ENCODE measurements around the gene MAN2B2. TPM values are rescaled to one million over a fixed set of nuclear protein-coding genes. Genes with fewer than 3 reads are reported as not detected.

Gene MAN2B2
- total and polyA plus RNA-seq, 9 donors, result 19.1 to 49.2 (median 40.0) TPM

- TF ChIP-seq POLR2A (IDR thresholded peaks at IDR 0.05) (no peak), EP300 (IDR thresholded peaks at IDR 0.05) (no peak), CTCF (IDR thresholded peaks at IDR 0.05) (no peak)
- Histone ChIP-seq H3K4me3 (no peak overlapping the region), H3K36me3 (no peaks in the 10 kb centered on the region), H3K4me1 (ENCODE audit: insufficient read depth) (no peaks in the 10 kb centered on the region), H3K27ac (no peak overlapping the region), H3K27me3 (no peaks in the 10 kb centered on the region), H3K9me3 (no peaks in the 10 kb centered on the region)
- intact Hi-C loops (cut with DNase I), result no loop called here
- no peak for DNase-seq
- 87 to 89% (median 88%) methylated on average over 4 of the region's 4 CpGs for WGBS, 3 donors
Measured at GRCh38 chr4:6582889-6583490, 8.0 kb downstream of the MAN2B2 start.

GRCh38 chr4:6584865-6585264 is 9.9 kb downstream of the MAN2B2 start:
- 93 to 95% (median 93%) methylated on average over 7 of the region's 7 CpGs for WGBS, 3 donors
- H3K4me3 ChIP-seq, result no peak overlapping the region
- no peak overlapping the region for H3K27ac ChIP-seq
- H3K9me3 ChIP-seq, result no peaks in the 10 kb centered on the region
- intact Hi-C loops (cut with DNase I), result no loop called here
- H3K27me3 ChIP-seq, result no peaks in the 10 kb centered on the region
- TF ChIP-seq CTCF (IDR thresholded peaks at IDR 0.05) (no peak), EP300 (IDR thresholded peaks at IDR 0.05) (no peak), POLR2A (IDR thresholded peaks at IDR 0.05) (no peak)
- H3K4me1 ChIP-seq (ENCODE audit: insufficient read depth), result no peaks in the 10 kb centered on the region
- no peaks in the 10 kb centered on the region for H3K36me3 ChIP-seq
- no peak for DNase-seq

- no peaks in the 10 kb centered on the region for H3K27me3 ChIP-seq
- DNase-seq, result no peak
- H3K4me3 ChIP-seq, result no peak overlapping the region
- intact Hi-C loops (cut with DNase I), result no loop called here
- 81 to 86% (median 84%) methylated on average over 26 of the region's 26 CpGs for WGBS, 3 donors
- H3K36me3 ChIP-seq, result no peaks in the 10 kb centered on the region
- no peaks in the 10 kb centered on the region for H3K9me3 ChIP-seq
- no peak overlapping the region for H3K27ac ChIP-seq
- H3K4me1 ChIP-seq (ENCODE audit: insufficient read depth), result no peaks in the 10 kb centered on the region
- TF ChIP-seq CTCF (IDR thresholded peaks at IDR 0.05) (no peak), EP300 (IDR thresholded peaks at IDR 0.05) (no peak), POLR2A (IDR thresholded peaks at IDR 0.05) (no peak)
Measured at GRCh38 chr4:6586715-6587325, 11.8 kb downstream of the MAN2B2 start.

GRCh38 chr4:6589444-6589843 is 14.5 kb downstream of the MAN2B2 start:
- no peaks in the 10 kb centered on the region for H3K36me3 ChIP-seq
- intact Hi-C loops (cut with DNase I), result no loop called here
- no peaks in the 10 kb centered on the region for H3K27me3 ChIP-seq
- no peak overlapping the region for H3K27ac ChIP-seq
- no peak for TF ChIP-seq EP300 (IDR thresholded peaks at IDR 0.05)
- no peak for TF ChIP-seq POLR2A (IDR thresholded peaks at IDR 0.05)
- no peak for TF ChIP-seq CTCF (IDR thresholded peaks at IDR 0.05)
- no peaks in the 10 kb centered on the region for H3K4me1 ChIP-seq (ENCODE audit: insufficient read depth)
- H3K4me3 ChIP-seq, result no peak overlapping the region
- 98 to 99% (median 98%) methylated on average over 4 of the region's 4 CpGs for WGBS, 3 donors
- H3K9me3 ChIP-seq, result no peaks in the 10 kb centered on the region
- no peak for DNase-seq
